ENCODE measurements around the gene GALNT2. TPM values are rescaled to one million over a fixed set of nuclear protein-coding genes. Genes with fewer than 3 reads are reported as not detected.
A peak's percentile ranks its signal among the peaks of the same experiment; 100 is the strongest.

Gene GALNT2
- total and polyA plus RNA-seq, 2 experiments from 2014 or later = 17.8 to 48.3 TPM

- no peaks in the 10 kb centered on the region; the same call in 1 of the 3 replicates for H3K9me3 Mint-ChIP-seq
- Histone ChIP-seq H3K27me3 (ENCODE audit: insufficient read depth) (no peaks in the 10 kb centered on the region), H3K4me1 (ENCODE audit: insufficient read depth) (peaks cover 11% of the 10 kb centered on the region), H3K4me2 (peak overlapping the region; percentile 36; the same call in 1 of the 2 replicates), H3F3A (replicated peaks; ENCODE audit: low read depth) (no peaks in the 10 kb centered on the region), H3K9me2 (ENCODE audit: insufficient read depth) (0 out of 2 replicates have a peak, but pooled peaks cover 7% of the 10 kb centered on the region), H3K36me3 (ENCODE audit: insufficient read depth) (no peaks in the 10 kb centered on the region), H4K20me1 (replicated peaks; ENCODE audit: insufficient read depth) (no peaks in the 10 kb centered on the region), H3K4me3 (no peak overlapping the region), H2AFZ (peak overlapping the region; percentile 75), H3K27ac (ENCODE audit: low read depth) (no peak overlapping the region), H3K79me2 (replicated peaks; ENCODE audit: insufficient read depth) (no peaks in the 10 kb centered on the region)
- H3K4me3 Mint-ChIP-seq = no peak overlapping the region
- no peak for TF ChIP-seq CTCF (conservative IDR thresholded peaks at IDR 0.05; ENCODE audit: low read depth in 2 of 2)
- no peak for TF ChIP-seq ZNF462 (CRISPR knock-in tag; IDR thresholded peaks at IDR 0.05)
- TF ChIP-seq EZH2phosphoT487 (IDR thresholded peaks at IDR 0.05; ENCODE audit: unreplicated experiment) = no peak
- TF ChIP-seq CREB1 (CRISPR knock-in tag; IDR thresholded peaks at IDR 0.05; ENCODE audit: low read depth) = no peak
- TF ChIP-seq EZH2 (IDR thresholded peaks at IDR 0.05; ENCODE audit: low read depth, unreplicated experiment) = no peak
- no peak for TF ChIP-seq NANOG (IDR thresholded peaks at IDR 0.05; ENCODE audit: borderline replicate concordance)
- TF ChIP-seq STAT1 (IDR thresholded peaks at IDR 0.05; ENCODE audit: unreplicated experiment) = no peak
- no peak for TF ChIP-seq ZNF114 (CRISPR knock-in tag; IDR thresholded peaks at IDR 0.05)
- TF ChIP-seq POLR2AphosphoS5 (IDR thresholded peaks at IDR 0.05; ENCODE audit: low read depth) = no peak
- no peak for TF ChIP-seq JUNB (IDR thresholded peaks at IDR 0.05; ENCODE audit: unreplicated experiment)
- no peak for TF ChIP-seq REST (IDR thresholded peaks at IDR 0.05; ENCODE audit: unreplicated experiment)
- TF ChIP-seq ETS1 (IDR thresholded peaks at IDR 0.05) = no peak
- no peak for TF ChIP-seq ZNF331 (CRISPR knock-in tag; IDR thresholded peaks at IDR 0.05; ENCODE audit: low read depth)
- ATAC-seq = no peak
- peaks cover 13% of the 10 kb centered on the region for H3K4me1 Mint-ChIP-seq
- no peaks in the 10 kb centered on the region; the same call in 2 of the 3 replicates for H3K36me3 Mint-ChIP-seq (ENCODE audit: low read depth)
- no peak overlapping the region for H3K27ac Mint-ChIP-seq
- DNase-seq (ENCODE audit: low spot score) = no peak
- no peaks in the 10 kb centered on the region for H3K27me3 Mint-ChIP-seq (ENCODE audit: insufficient read depth, low read depth, poor library complexity)
Measured at GRCh38 chr1:230028602-230029223, 38.3 kb upstream of the GALNT2 start.

Data from GM23338 (cell line).